Activated naive CD4-positive, alpha-beta T cell treated with anti-CD3 and anti-CD28 coated beads, Interleukin-2, amount 10 ng/mL, durations not matched to agents 7 days and 5 days (primary cell): Measurements from ENCODE around the gene PSMB5.

ENCODE experiments used
- CTCF ChIA-PET: fragments of 350-600 bp; sonication (Branson Sonifier 250); formaldehyde crosslinking; loops from one replicate; lab custom pipeline; 2021; ENCODE audit warnings: antibody characterized with exemption; lab: Charles Lee
- DNase-seq: peaks from one replicate; pipeline ENCODE4 v3.0.0-alpha.2; 2020
- H3K27ac Mint-ChIP-seq: one replicate; pipeline ENCODE4 v1.8.0; 2021; ENCODE audit warnings: mild to moderate bottlenecking, moderate library complexity, mixed read lengths
- H3K27me3 Mint-ChIP-seq: one replicate; pipeline ENCODE4 v1.8.0; 2021; ENCODE audit warnings: mild to moderate bottlenecking, mixed read lengths
- H3K36me3 Mint-ChIP-seq: one replicate; pipeline ENCODE4 v1.8.0; 2021; ENCODE audit warnings: mixed read lengths
- H3K4me1 Mint-ChIP-seq: one replicate; pipeline ENCODE4 v1.8.0; 2021; ENCODE audit warnings: mixed read lengths
- H3K4me3 Mint-ChIP-seq: one replicate; pipeline ENCODE4 v1.8.0; 2021; ENCODE audit warnings: mild to moderate bottlenecking, moderate library complexity, mixed read lengths
- H3K9me3 Mint-ChIP-seq: one replicate; pipeline ENCODE4 v1.8.0; 2021; ENCODE audit warnings: mixed read lengths

PSMB5 gene

DNA sequence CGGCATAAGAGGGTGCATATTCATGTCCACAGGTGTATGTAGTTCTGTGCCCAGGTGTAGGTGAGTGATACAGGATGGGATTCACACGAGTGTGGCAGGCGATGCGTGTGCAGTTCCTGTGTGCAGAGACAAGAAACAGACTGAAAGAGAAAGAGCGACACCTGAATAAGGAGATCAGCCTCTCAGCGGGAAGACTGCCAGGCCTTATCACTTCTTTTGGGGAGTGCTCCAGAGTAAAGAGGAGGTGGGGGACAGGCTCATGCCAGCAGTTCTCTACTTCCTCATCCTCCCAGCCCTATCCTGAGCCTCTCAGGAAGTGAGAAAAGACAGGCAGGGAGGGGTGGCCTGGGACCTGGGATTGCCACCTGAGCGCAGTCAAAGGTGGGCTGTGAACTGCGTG lies 10.1 kb upstream of the PSMB5 start:
- peaks cover 39% of the 10 kb centered on the region for H3K27me3 Mint-ChIP-seq
- no peak for DNase-seq
- no peak overlapping the region for H3K27ac Mint-ChIP-seq
- H3K4me3 Mint-ChIP-seq = no peak overlapping the region
- CTCF ChIA-PET = no interaction called here
- no peaks in the 10 kb centered on the region for H3K9me3 Mint-ChIP-seq
- H3K4me1 Mint-ChIP-seq = no peaks in the 10 kb centered on the region
- H3K36me3 Mint-ChIP-seq = no peaks in the 10 kb centered on the region

DNA sequence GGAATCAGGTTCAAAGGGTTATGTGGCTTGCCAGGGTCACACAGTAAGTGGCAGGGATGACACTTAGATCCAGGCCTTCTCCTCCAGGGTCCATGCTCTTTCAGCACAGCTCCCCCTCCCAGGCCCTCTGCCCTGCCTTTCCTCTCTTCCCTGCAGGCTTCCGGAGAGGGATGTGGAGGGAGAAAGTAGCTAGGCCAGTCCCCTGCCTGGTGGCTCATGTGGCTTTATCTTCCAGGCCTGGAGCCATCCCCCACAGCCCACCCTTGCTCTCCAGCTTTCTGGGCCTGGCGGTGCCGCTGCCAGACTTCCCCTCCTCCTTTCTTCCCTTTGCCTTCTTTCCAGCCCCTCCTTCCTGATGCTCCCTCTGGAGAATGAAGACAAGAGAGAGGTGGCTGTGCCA lies 9.1 kb upstream of the PSMB5 start:
- CTCF ChIA-PET = interaction anchor here (0.8 to 3.6 kb wide), 2 partner anchors 12 to 57 kb away, joined by 3 to 14 read pairs; no protein-coding TSS in a partner anchor

GRCh38 chr14:23043145-23043544 lies 8.4 kb upstream of the PSMB5 start:
- CTCF ChIA-PET = interaction anchor here (0.8 to 3.6 kb wide), 3 partner anchors 13 to 57 kb away, joined by 3 to 14 read pairs (median 4); no protein-coding TSS in a partner anchor
- Mint-ChIP-seq H3K9me3 (no peaks in the 10 kb centered on the region), H3K4me3 (no peak overlapping the region), H3K4me1 (no peaks in the 10 kb centered on the region), H3K36me3 (no peaks in the 10 kb centered on the region), H3K27me3 (peaks cover 43% of the 10 kb centered on the region), H3K27ac (no peak overlapping the region)
- DNase-seq = no peak

More for the DNA sequence above, 9.1 kb upstream of the PSMB5 start:
- Mint-ChIP-seq H3K9me3 (no peaks in the 10 kb centered on the region), H3K4me3 (no peak overlapping the region), H3K36me3 (no peaks in the 10 kb centered on the region), H3K4me1 (no peaks in the 10 kb centered on the region), H3K27ac (no peak overlapping the region), H3K27me3 (peaks cover 43% of the 10 kb centered on the region)
- DNase-seq = no peak

DNA sequence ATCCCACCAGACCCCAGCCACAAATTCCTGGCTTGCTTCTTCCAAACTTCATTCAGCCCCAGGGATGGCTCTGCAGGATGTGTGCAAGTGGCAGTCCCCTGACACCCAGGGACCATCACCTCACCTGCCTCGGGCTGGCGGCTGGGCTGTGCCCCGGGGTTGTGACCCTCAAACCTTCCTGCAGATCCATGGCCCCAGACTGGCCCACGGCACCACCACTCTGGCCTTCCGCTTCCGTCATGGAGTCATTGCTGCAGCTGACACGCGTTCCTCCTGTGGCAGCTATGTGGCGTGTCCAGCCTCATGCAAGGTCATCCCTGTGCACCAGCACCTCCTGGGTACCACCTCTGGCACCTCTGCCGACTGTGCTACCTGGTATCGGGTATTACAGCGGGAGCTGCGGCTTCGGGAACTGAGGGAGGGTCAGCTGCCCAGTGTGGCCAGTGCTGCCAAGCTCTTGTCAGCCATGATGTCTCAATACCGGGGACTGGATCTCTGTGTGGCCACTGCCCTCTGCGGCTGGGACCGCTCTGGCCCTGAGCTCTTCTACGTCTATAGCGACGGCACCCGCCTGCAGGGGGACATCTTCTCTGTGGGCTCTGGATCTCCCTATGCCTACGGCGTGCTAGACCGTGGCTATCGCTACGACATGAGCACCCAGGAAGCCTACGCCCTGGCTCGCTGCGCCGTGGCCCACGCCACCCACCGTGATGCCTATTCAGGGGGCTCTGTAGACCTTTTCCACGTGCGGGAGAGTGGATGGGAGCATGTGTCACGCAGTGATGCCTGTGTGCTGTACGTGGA lies 7.7 kb upstream of the PSMB5 start, which contains the start of gene PSMB11:
PSMB11 (plus strand) TSS at position 51 of the 804 bp plus-strand sequence; CDS start at position 65, 14 bp downstream.
- no peak for DNase-seq
- Mint-ChIP-seq H3K27ac (no peak within 1 kb of the TSS), H3K27me3 (peaks cover 41% of the 10 kb centered on the region), H3K4me3 (no peak within 1 kb of the TSS), H3K4me1 (no peaks in the 10 kb centered on the region), H3K36me3 (no peaks in the 10 kb centered on the region), H3K9me3 (no peaks in the 10 kb centered on the region)
- CTCF ChIA-PET = interaction anchor here (0.8 to 3.6 kb wide), 4 partner anchors 13 to 56 kb away, joined by 4 to 14 read pairs (median 4); no protein-coding TSS in a partner anchor

DNA sequence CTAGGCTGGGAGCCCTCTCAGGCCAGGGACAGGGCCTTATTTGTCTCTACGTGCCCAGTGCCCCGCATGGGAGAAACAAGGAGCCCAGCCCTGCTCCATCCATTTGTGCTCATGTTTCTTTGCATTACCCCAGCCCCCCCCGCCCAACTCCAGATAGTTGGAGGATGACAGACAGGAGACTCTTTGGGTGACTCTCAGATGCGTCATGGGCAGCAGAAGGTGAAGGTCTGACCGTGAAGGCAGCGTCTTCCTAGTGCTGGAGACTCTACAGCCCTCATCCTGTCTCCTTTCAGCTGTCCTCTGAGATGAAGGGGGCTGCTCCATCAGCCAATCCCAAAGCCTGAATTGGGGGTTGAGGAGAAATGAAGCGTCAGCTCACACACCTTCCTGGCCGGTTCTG lies 7.0 kb upstream of the PSMB5 start:
- H3K4me1 Mint-ChIP-seq = peaks cover 2% of the 10 kb centered on the region
- no peak for DNase-seq
- H3K27me3 Mint-ChIP-seq = peaks cover 38% of the 10 kb centered on the region
- no peak overlapping the region for H3K27ac Mint-ChIP-seq
- no peaks in the 10 kb centered on the region for H3K9me3 Mint-ChIP-seq
- no peak overlapping the region for H3K4me3 Mint-ChIP-seq
- CTCF ChIA-PET = interaction anchor here (0.8 to 3.6 kb wide), 4 partner anchors 14 to 55 kb away, joined by 4 to 14 read pairs (median 4); no protein-coding TSS in a partner anchor
- no peaks in the 10 kb centered on the region for H3K36me3 Mint-ChIP-seq

DNA sequence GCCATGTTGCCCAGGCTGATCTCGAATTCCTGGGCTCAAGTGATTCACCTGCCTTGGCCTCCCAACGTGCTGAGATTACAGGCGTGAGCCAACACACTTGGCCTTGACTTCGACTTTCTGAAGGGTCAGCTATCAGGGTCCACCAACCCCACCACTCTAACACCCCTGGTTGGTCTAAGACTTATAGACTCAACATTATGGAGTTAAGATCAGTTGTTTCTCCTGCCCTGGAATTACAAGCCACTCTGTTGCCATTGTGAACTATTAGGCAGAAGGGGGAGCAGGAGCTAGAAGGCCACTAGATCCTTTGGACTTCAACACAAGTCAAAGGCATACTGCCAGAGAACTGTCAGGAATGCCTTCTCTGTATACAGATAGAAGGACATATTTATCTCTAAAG lies 5.4 kb upstream of the PSMB5 start:
- Mint-ChIP-seq H3K27me3 (peaks cover 31% of the 10 kb centered on the region), H3K27ac (no peak overlapping the region), H3K4me1 (peaks cover 13% of the 10 kb centered on the region), H3K36me3 (peaks cover 2% of the 10 kb centered on the region), H3K4me3 (no peak overlapping the region), H3K9me3 (no peaks in the 10 kb centered on the region)
- DNase-seq = no peak
- CTCF ChIA-PET = interaction anchor here (0.7 to 1.2 kb wide), 5 partner anchors 10 to 54 kb away, joined by 3 to 6 read pairs (median 4); no protein-coding TSS in a partner anchor

DNA sequence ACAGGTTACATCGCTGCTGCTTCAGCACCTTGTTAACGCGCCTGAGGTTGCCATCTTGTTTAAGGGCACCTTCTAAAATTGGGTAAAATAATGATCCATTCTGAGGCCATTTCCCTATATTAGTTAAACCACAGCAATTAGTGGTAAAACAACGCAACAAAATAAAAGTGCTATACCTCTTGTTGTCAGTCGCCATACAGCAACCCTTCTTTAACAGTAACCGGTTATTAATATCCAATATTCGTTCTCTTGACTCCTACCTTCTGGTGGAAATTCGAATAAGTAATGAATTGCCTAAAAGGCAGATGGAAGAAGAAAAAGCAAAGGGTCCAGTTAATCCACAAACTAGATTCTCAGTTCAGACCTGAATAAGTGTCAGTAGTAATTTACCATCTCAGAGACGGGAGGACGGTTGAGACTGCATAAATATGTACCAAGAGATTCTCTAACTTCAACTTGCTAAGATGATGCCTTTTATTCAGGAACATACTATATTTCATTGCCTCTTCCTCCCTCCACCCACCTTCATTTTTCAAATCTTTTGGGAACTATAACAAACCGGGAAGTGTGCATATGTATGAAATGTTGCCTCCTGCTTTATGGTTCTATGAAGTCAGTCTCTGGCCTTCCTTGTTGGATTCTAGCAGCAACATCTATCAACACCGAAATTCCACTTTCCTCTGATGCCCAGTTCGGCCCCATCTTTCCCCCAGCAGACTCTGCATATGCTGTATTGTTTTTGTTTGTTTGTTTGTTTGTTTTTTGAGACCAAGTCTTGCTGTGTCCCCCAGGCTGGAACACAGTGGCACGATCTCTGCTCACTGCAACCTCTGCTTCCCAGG lies 824 bp upstream of the PSMB5 start:
- Mint-ChIP-seq H3K36me3 (peaks cover 25% of the 10 kb centered on the region), H3K27me3 (peaks cover 5% of the 10 kb centered on the region), H3K4me3 (peak overlapping the region; percentile 71), H3K4me1 (peaks cover 39% of the 10 kb centered on the region), H3K9me3 (no peaks in the 10 kb centered on the region), H3K27ac (peak overlapping the region; percentile 95)
- CTCF ChIA-PET = interaction anchor here (0.6 to 1.5 kb wide), 2 partner anchors 14 to 241 kb away, joined by 3 read pairs; no protein-coding TSS in a partner anchor
- no peak for DNase-seq

DNA sequence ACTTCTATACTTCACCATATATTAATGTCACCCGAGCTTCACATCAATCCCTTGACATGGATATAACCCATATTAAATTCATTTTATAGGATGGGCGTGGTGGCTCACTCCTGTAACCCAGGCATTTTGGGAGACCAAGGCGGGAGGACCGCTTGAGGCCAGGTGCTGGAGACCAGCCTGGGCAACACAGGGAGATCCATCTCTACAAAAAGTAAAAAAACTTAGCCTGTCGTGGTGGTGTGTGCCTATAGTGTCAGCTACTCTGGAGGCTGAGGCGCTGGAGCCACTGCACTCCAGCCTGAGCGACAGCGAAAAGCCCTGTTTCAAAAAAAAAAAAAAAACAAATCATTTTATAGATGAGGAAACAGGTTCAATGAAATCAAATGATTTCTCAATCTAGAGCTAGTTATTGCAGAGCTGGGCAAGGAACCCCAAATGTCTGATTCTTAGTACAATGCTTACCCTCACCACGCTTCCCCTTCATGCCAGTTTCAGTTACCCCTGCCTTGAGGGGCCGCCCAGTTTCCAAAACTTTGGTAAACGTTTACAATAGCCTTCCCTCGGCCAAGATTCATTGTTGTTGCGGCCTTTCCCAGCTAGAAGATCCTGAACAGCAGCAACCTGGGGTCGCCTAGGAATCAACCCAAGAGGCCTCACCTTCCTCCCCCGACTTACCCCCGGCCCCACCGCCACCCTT lies 751 bp downstream of the PSMB5 start:
- CTCF ChIA-PET = interaction anchor here (0.6 to 1.5 kb wide), 6 partner anchors 13 to 81 kb away, joined by 3 to 6 read pairs (median 4); no protein-coding TSS in a partner anchor
- Mint-ChIP-seq H3K27ac (peak overlapping the region; percentile 95), H3K27me3 (no peaks in the 10 kb centered on the region), H3K9me3 (no peaks in the 10 kb centered on the region), H3K4me1 (peaks cover 46% of the 10 kb centered on the region), H3K36me3 (peaks cover 30% of the 10 kb centered on the region), H3K4me3 (peak overlapping the region; percentile 71)
- no peak for DNase-seq

- CTCF ChIA-PET = interaction anchor here (0.6 to 1.5 kb wide), 6 partner anchors 13 to 80 kb away, joined by 3 to 6 read pairs (median 4); no protein-coding TSS in a partner anchor
- DNase-seq = no peak
- H3K9me3 Mint-ChIP-seq = no peaks in the 10 kb centered on the region
- peak overlapping the region; percentile 95 for H3K27ac Mint-ChIP-seq
- peak overlapping the region; percentile 71 for H3K4me3 Mint-ChIP-seq
- peaks cover 51% of the 10 kb centered on the region for H3K4me1 Mint-ChIP-seq
- no peaks in the 10 kb centered on the region for H3K27me3 Mint-ChIP-seq
- peaks cover 34% of the 10 kb centered on the region for H3K36me3 Mint-ChIP-seq
Measured at GRCh38 chr14:23033251-23033727, 1.4 kb downstream of the PSMB5 start.

DNA sequence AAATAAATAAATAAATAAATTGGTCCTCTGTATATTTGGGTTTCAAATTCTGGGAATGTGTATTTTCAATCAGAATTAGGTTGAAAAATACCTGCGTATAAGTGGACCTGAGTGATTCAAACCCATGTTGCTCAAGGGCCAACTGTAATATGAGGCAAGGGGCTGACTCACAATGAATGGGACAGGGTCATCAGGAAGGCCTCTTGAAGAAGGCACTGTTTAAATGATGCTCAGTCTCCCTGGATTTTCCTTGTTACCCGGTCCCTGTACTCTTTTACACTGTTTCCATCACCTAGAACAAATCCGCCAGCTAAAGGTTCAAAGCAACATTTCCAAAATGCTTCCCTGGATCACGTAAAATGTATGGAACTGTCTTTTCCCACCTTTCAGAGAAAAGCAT lies 3.8 kb downstream of the PSMB5 start:
- Mint-ChIP-seq H3K4me3 (no peak overlapping the region), H3K4me1 (peaks cover 54% of the 10 kb centered on the region), H3K27me3 (no peaks in the 10 kb centered on the region), H3K9me3 (no peaks in the 10 kb centered on the region), H3K27ac (no peak overlapping the region), H3K36me3 (peaks cover 43% of the 10 kb centered on the region)
- CTCF ChIA-PET = interaction anchor here (0.9 kb wide), 1 partner anchor 9 kb away, joined by 5 read pairs; no protein-coding TSS in a partner anchor
- no peak for DNase-seq

DNA sequence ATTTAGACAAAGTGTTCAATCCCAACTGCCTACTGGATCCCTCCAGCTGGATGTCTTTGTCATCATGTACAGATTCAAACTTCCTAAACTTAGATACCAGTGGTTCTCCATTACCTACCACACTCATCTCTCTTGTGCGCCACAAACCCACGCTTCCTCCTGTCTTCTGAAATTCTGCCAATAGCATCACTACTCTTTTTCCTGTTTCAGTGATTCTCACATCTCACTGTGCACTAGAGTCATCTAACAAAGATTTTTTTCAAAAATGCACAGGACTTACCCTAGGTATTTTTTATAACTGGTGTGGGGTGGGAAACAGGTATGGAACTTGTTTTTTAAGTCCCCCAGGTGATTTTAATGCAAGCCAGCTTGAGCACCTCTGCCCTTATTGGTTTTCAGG lies 5.9 kb downstream of the PSMB5 start:
- DNase-seq = peak; percentile 25
- peaks cover 57% of the 10 kb centered on the region for H3K4me1 Mint-ChIP-seq
- no peak overlapping the region for H3K4me3 Mint-ChIP-seq
- CTCF ChIA-PET = interaction anchor here (1.0 to 2.1 kb wide), 7 partner anchors 8 to 99 kb away, joined by 3 to 5 read pairs (median 3); no protein-coding TSS in a partner anchor
- peak overlapping the region; percentile 57 for H3K27ac Mint-ChIP-seq
- H3K9me3 Mint-ChIP-seq = no peaks in the 10 kb centered on the region
- H3K36me3 Mint-ChIP-seq = peaks cover 56% of the 10 kb centered on the region
- H3K27me3 Mint-ChIP-seq = no peaks in the 10 kb centered on the region

DNA sequence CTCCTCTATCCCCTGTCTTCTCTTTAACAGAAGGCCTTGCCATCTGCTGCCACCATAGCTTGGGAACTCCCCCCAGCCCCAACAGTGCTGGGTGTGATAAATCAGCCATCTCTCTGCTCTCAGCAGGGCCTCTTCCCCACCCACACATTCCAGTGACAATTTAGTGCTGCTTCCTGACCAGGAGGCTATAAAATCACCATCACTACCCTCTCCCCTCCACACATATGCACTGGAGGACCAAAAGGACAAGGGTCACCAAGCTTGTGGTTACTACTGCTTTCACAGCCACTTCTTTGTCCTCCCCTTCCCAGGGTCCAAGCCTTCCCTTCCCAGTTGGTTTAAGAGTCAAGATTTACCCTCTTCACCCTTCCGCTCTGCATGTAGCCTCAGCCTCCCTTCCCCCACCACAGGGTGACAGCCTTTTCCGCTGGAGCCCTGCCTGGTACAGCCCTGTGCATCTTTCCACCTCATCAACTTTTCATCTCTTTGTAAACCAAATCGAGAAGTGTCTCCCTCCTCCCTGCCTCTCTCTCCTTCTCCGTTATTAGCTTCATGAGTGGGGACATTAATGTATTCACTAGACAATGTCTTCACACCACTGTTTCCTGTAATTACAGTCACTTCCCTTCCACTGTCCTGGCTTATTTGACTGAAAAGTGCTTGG lies 9.4 kb downstream of the PSMB5 start:
- peaks cover 67% of the 10 kb centered on the region for H3K4me1 Mint-ChIP-seq
- DNase-seq = no peak
- no peaks in the 10 kb centered on the region for H3K27me3 Mint-ChIP-seq
- no peak overlapping the region for H3K4me3 Mint-ChIP-seq
- H3K36me3 Mint-ChIP-seq = peaks cover 49% of the 10 kb centered on the region
- H3K9me3 Mint-ChIP-seq = no peaks in the 10 kb centered on the region
- CTCF ChIA-PET = interaction anchor here (1.3 to 1.7 kb wide), 4 partner anchors 12 to 96 kb away, joined by 3 to 10 read pairs (median 4); partner anchors contain the start of gene PRMT5
- H3K27ac Mint-ChIP-seq = peak overlapping the region; percentile 56
